Prostate gland (tissue), 1 donor: ENCODE results near the gene CARD14.

Source experiments
- POLR2A ChIP-seq: fragments of 450-650 bp; IDR thresholded peaks from one replicate; pipeline ENCODE4 v1.6.1; 2016; ENCODE audit warnings: antibody characterized with exemption, mild to moderate bottlenecking
- POLR2AphosphoS5 ChIP-seq: sonication (generic); formaldehyde crosslinking; IDR thresholded peaks from one replicate; pipeline ENCODE4 v1.6.1; 2017; ENCODE audit warnings: antibody characterized with exemption

- TF ChIP-seq POLR2AphosphoS5 = no peak
- TF ChIP-seq POLR2A = no peak
Measured at GRCh38 chr17:80205811-80206210, 36.0 kb downstream of the CARD14 start.
